A549 (cell line): Measurements from ENCODE around the gene MACROH2A2. TPM values are rescaled to one million over a fixed set of nuclear protein-coding genes. Genes with fewer than 3 reads are reported as not detected.
"Not testable (repeated sequence)": the region's sequence is repeated elsewhere in the genome, so short reads cannot be mapped to it uniquely, and the experiment has no call there.

Source experiments
- ATAC-seq, 2 experiments: fragments of 200-7000 bp in 1 of 2; fragments of >200 bp in 1 of 2; cut with Nextera tagmentation in 1 of 2; cut with Tn5 transposase in 1 of 2; 3 replicates each; pipeline versions ENCODE4 v1.8.0 to v1.9.1; 2018 to 2020; ENCODE audit warnings: mild to moderate bottlenecking in 1 of 2, moderate library complexity in 1 of 2
- CTCF ChIA-PET: fragments of 300-600 bp; sonication (Branson Sonifier 250); formaldehyde crosslinking; extraction: SDS; loops from one replicate; lab custom pipeline; 2021; ENCODE audit warnings: antibody characterized with exemption, inconsistent platforms; lab: Yijun Ruan, JAX
- POLR2A ChIA-PET: fragments of 350-600 bp; formaldehyde crosslinking; extraction: SDS; loops from one replicate; lab custom pipeline; 2021; ENCODE audit warnings: antibody characterized with exemption, inconsistent platforms; lab: Yijun Ruan, JAX
- DNase-seq, 2 experiments: peaks; one replicate each; pipeline versions ENCODE4 v3.0.0 to v3.0.0-alpha.2; 2011 to 2016; ENCODE audit warnings: low read depth in 1 of 2, low spot score in 1 of 2
- FAIRE-seq: peaks from 2 replicates; lab custom pipeline; 2011; peaks lifted over from hg19 to GRCh38; lab: Jason Lieb, UNC
- H3K27ac ChIP-seq, 2 experiments: fragments of >200 bp; sonication (Bioruptor Twin); formaldehyde crosslinking; 3 replicates each; pipeline ENCODE4 v1.5.1; 2016 to 2017
- H3K4me1 ChIP-seq: fragments of >200 bp; sonication (Bioruptor Twin); formaldehyde crosslinking; 3 replicates; pipeline ENCODE4 v1.6.1; 2016
- H3K4me2 ChIP-seq: fragments of >200 bp; sonication (Bioruptor Twin); formaldehyde crosslinking; 3 replicates; pipeline ENCODE4 v1.6.1; 2016
- H3K4me3 ChIP-seq: fragments of >200 bp; sonication (Bioruptor Twin); formaldehyde crosslinking; 3 replicates; pipeline ENCODE4 v1.5.1; 2016
- H3K9me3 ChIP-seq: fragments of >200 bp; sonication (Bioruptor Twin); formaldehyde crosslinking; 3 replicates; pipeline ENCODE4 v1.6.1; 2016
- EHF ChIP-seq: fragments of 250-450 bp; sonication (Bioruptor Pico); IDR thresholded peaks from 2 replicates; pipeline ENCODE4 v1.5.0; 2020; ENCODE audit warnings: mild to moderate bottlenecking
- ESRRA ChIP-seq: fragments of 150-350 bp; IDR thresholded peaks from 2 replicates; pipeline ENCODE4 v1.6.1; 2014; ENCODE audit warnings: mild to moderate bottlenecking, low read length, borderline replicate concordance
- FOSL2 ChIP-seq, 2 experiments: fragments of 450-650 bp in 1 of 2; fragments of >200 bp in 1 of 2; sonication (Bioruptor Twin) in 1 of 2; formaldehyde crosslinking; IDR thresholded peaks; 2 replicates each; pipeline versions ENCODE4 v1.5.0 to v1.6.1; 2016 to 2020; ENCODE audit warnings: mild to moderate bottlenecking in 1 of 2, moderate library complexity in 1 of 2
- GATA3 ChIP-seq: IDR thresholded peaks from 2 replicates; pipeline ENCODE4 v1.6.1; 2012; ENCODE audit warnings: borderline replicate concordance
- HES2 ChIP-seq: fragments of >200 bp; sonication (Bioruptor Twin); formaldehyde crosslinking; IDR thresholded peaks from 2 replicates; pipeline ENCODE4 v1.6.1; 2016
- HEYL ChIP-seq: fragments of 250-450 bp; sonication (Bioruptor Pico); IDR thresholded peaks from 2 replicates; pipeline ENCODE4 v1.8.0; 2021; ENCODE audit warnings: mild to moderate bottlenecking, moderate library complexity
- MAFK ChIP-seq: fragments of 450-650 bp; IDR thresholded peaks from 2 replicates; pipeline ENCODE4 v1.6.1; 2014; ENCODE audit not compliant: partially characterized antibody
- NFE2L2 ChIP-seq: fragments of 150-350 bp; conservative IDR thresholded peaks from 2 replicates; pipeline ENCODE4 v1.6.1; 2014; ENCODE audit warnings: low read length
- NPAS2 ChIP-seq: fragments of 250-450 bp; sonication (Bioruptor Pico); IDR thresholded peaks from 2 replicates; pipeline ENCODE4 v1.8.0; 2022; ENCODE audit warnings: mild to moderate bottlenecking, moderate library complexity, borderline replicate concordance
- PHF8 ChIP-seq: fragments of 200-600 bp; sonication (generic); IDR thresholded peaks from 2 replicates; pipeline ENCODE4 v1.6.1; 2016; ENCODE audit warnings: low read depth, mild to moderate bottlenecking, antibody characterized with exemption, moderate library complexity, borderline replicate concordance
- RCOR1 ChIP-seq: fragments of 150-350 bp; IDR thresholded peaks from 2 replicates; pipeline ENCODE4 v1.6.1; 2014; ENCODE audit warnings: antibody characterized with exemption, low read length, low read depth
- RNF2 ChIP-seq: fragments of 200-600 bp; sonication (generic); IDR thresholded peaks from 2 replicates; pipeline ENCODE4 v1.6.1; 2016; ENCODE audit warnings: low read depth, mild to moderate bottlenecking, antibody characterized with exemption, moderate library complexity, borderline replicate concordance
- SREBF2 ChIP-seq: fragments of 450-650 bp; IDR thresholded peaks from 2 replicates; pipeline ENCODE4 v1.6.1; 2014; ENCODE audit warnings: mild to moderate bottlenecking, moderate library complexity
- TP53 ChIP-seq: fragments of 250-450 bp; sonication (Bioruptor Pico); IDR thresholded peaks from 2 replicates; pipeline ENCODE4 v1.5.0; 2021; ENCODE audit warnings: mild to moderate bottlenecking, moderate library complexity
- ZSCAN20 ChIP-seq: fragments of 250-450 bp; sonication (Bioruptor Pico); IDR thresholded peaks from 2 replicates; pipeline ENCODE4 v1.8.0; 2022; ENCODE audit warnings: mild to moderate bottlenecking, moderate library complexity
- WGBS: methylation state at CpG from one replicate; pipeline ENCODE4 v1.1.6; 2017; ENCODE audit errors: missing lambda C conversion rate; 5-methylcytosine and 5-hydroxymethylcytosine counted together
- polyA plus RNA-seq, 4 experiments: library from polyadenylated mRNA; depleted of rRNA in 3 of 4; stranded (reverse); fragments of >200 nt; fragmentation: RNase III in 1 of 4; extraction: RNeasy Plus Mini Kit Qiagen cat#74134 plus additional on column Dnase treatment in 1 of 4; gene quantifications; 2 replicates in 3 of 4; 3 replicates in 1 of 4; pipeline ENCODE4 v1.2.3, GENCODE V29; 2011 to 2017
- TF ChIP-seq, protein P1 (sequence below): IDR thresholded peaks from 2 replicates; pipeline ENCODE4 v1.6.1; 2012; ENCODE audit warnings: low read depth, borderline replicate concordance
- TF ChIP-seq, protein P2 (sequence below): fragments of 250-450 bp; sonication (Bioruptor Pico); IDR thresholded peaks from 2 replicates; pipeline ENCODE4 v1.5.0; 2021; ENCODE audit warnings: mild to moderate bottlenecking, moderate library complexity, borderline replicate concordance

The MACROH2A2 gene
- polyA plus RNA-seq, 2 of the 4 experiments (the other 2 are of a cell fraction) = 22.2 to 29.6 TPM

- Histone ChIP-seq H3K4me3 (no peak overlapping the region), H3K9me3 (no peaks in the 10 kb centered on the region), H3K4me1 (no peaks in the 10 kb centered on the region), H3K4me2 (no peak overlapping the region), H3K27ac (no peak overlapping the region)
- POLR2A ChIA-PET = no interaction called here
- ATAC-seq = no peak
- no peak for DNase-seq
- no peak for FAIRE-seq
- TF ChIP-seq, protein P1, sequence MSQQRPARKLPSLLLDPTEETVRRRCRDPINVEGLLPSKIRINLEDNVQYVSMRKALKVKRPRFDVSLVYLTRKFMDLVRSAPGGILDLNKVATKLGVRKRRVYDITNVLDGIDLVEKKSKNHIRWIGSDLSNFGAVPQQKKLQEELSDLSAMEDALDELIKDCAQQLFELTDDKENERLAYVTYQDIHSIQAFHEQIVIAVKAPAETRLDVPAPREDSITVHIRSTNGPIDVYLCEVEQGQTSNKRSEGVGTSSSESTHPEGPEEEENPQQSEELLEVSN = no peak
- no peak for TF ChIP-seq RNF2
- no peak for TF ChIP-seq RCOR1
- TF ChIP-seq ESRRA = no peak
- no peak for TF ChIP-seq NFE2L2
- TF ChIP-seq GATA3 = no peak
- TF ChIP-seq, protein P2, sequence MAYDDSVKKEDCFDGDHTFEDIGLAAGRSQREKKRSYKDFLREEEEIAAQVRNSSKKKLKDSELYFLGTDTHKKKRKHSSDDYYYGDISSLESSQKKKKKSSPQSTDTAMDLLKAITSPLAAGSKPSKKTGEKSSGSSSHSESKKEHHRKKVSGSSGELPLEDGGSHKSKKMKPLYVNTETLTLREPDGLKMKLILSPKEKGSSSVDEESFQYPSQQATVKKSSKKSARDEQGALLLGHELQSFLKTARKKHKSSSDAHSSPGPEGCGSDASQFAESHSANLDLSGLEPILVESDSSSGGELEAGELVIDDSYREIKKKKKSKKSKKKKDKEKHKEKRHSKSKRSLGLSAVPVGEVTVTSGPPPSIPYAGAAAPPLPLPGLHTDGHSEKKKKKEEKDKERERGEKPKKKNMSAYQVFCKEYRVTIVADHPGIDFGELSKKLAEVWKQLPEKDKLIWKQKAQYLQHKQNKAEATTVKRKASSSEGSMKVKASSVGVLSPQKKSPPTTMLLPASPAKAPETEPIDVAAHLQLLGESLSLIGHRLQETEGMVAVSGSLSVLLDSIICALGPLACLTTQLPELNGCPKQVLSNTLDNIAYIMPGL (CRISPR knock-in tag) = no peak
- no peak for TF ChIP-seq HES2
- no peak for TF ChIP-seq ZSCAN20
- TF ChIP-seq MAFK = no peak
- TF ChIP-seq EHF = no peak
- no peak for TF ChIP-seq SREBF2
- no peak for TF ChIP-seq PHF8
- no peak for TF ChIP-seq TP53 (CRISPR knock-in tag)
- TF ChIP-seq NPAS2 (CRISPR knock-in tag) = no peak
- no peak for TF ChIP-seq HEYL (CRISPR knock-in tag)
- WGBS = 93% methylated on average over 3 of the region's 3 CpGs
- CTCF ChIA-PET = interaction anchor here (1.2 to 20.1 kb wide), 3 partner anchors 20 to 41 kb away, joined by 3 to 244 read pairs (median 4); no protein-coding TSS in a partner anchor
Observed at GRCh38 chr10:70098271-70098670, 45.6 kb downstream of the MACROH2A2 start.

GRCh38 chr10:70101068-70101562 is 48.5 kb downstream of the MACROH2A2 start:
- H3K4me2 ChIP-seq, H3K9me3 ChIP-seq, DNase-seq, H3K4me3 ChIP-seq, FAIRE-seq, ATAC-seq, H3K27ac ChIP-seq, H3K4me1 ChIP-seq, POLR2A ChIA-PET: not testable (repeated sequence)
- CTCF ChIA-PET = interaction anchor here (0.8 to 20.1 kb wide), 4 partner anchors 11 to 45 kb away, joined by 3 to 244 read pairs (median 4); partner anchors contain the start of gene TYSND1
- 84% methylated on average over 11 of the region's 11 CpGs for WGBS

- FAIRE-seq (no peak), ATAC-seq (no peak)
- Histone ChIP-seq H3K27ac (no peak overlapping the region), H3K4me1 (no peaks in the 10 kb centered on the region)
- TF ChIP-seq SREBF2 (no peak), FOSL2 (IDR thresholded peaks at IDR 0.05) (no peak), FOSL2 (CRISPR knock-in tag; IDR thresholded peaks at IDR 0.05) (no peak), EHF (no peak)
- TF ChIP-seq, all 56 proteins: peak for 0
- H3K9me3 ChIP-seq = no peaks in the 10 kb centered on the region
- ChIA-PET POLR2A (no interaction called here), CTCF (interaction anchor here (0.8 to 20.1 kb wide), 2 partner anchors 17 to 45 kb away, joined by 4 to 244 read pairs; partner anchors contain the start of gene TYSND1)
- 63% methylated on average over 3 of the region's 3 CpGs for WGBS
- no peak overlapping the region for H3K4me2 ChIP-seq
- H3K4me3 ChIP-seq = no peak overlapping the region
- DNase-seq = no peak
Observed at GRCh38 chr10:70101668-70102067, 49.0 kb downstream of the MACROH2A2 start.
